NCI-H69 (cell line): ENCODE data around the gene TMEM132E.

Source experiments
- DNase-seq: peaks from one replicate; lab custom pipeline; 2025; lab: John Stamatoyannopoulos, UW

TMEM132E gene

GRCh38 chr17:34634551-34635160 lies 55.3 kb downstream of the TMEM132E start:
- DNase-seq: no peak

- DNase-seq: no peak
These were observed 56.5 kb downstream of the TMEM132E start for GRCh38 chr17:34635876-34636275.

GRCh38 chr17:34637041-34637547 lies 57.7 kb downstream of the TMEM132E start:
- DNase-seq: no peak

GRCh38 chr17:34637548-34638525 lies 58.5 kb downstream of the TMEM132E start:
- DNase-seq: peak; percentile 84

GRCh38 chr17:34638526-34639260 lies 59.3 kb downstream of the TMEM132E start:
- no peak for DNase-seq

- peak; percentile 89 for DNase-seq
These were observed 60.5 kb downstream of the TMEM132E start for GRCh38 chr17:34639706-34640425.

GRCh38 chr17:34641368-34641767 lies 62.0 kb downstream of the TMEM132E start:
- no peak for DNase-seq

GRCh38 chr17:34644941-34645550 lies 65.7 kb downstream of the TMEM132E start:
- peak; percentile 60 for DNase-seq

- DNase-seq: peak; percentile 95
These were observed 66.2 kb downstream of the TMEM132E start for GRCh38 chr17:34645594-34645993.

GRCh38 chr17:34647511-34647910 lies 68.1 kb downstream of the TMEM132E start:
- DNase-seq: no peak

GRCh38 chr17:34650051-34650750 lies 70.8 kb downstream of the TMEM132E start:
- DNase-seq: peak; percentile 8

GRCh38 chr17:34651402-34651811 lies 72.0 kb downstream of the TMEM132E start:
- DNase-seq: no peak

- DNase-seq: no peak
These were observed 72.7 kb downstream of the TMEM132E start for GRCh38 chr17:34652021-34652555.

- no peak for DNase-seq
These were observed 74.1 kb downstream of the TMEM132E start for GRCh38 chr17:34653511-34653910.

GRCh38 chr17:34654276-34654880 lies 75.0 kb downstream of the TMEM132E start:
- no peak for DNase-seq

GRCh38 chr17:34654881-34655276 lies 75.5 kb downstream of the TMEM132E start:
- peak; percentile 25 for DNase-seq

GRCh38 chr17:34656801-34657200 lies 77.4 kb downstream of the TMEM132E start:
- DNase-seq: no peak

GRCh38 chr17:34658811-34659560 lies 79.6 kb downstream of the TMEM132E start:
- no peak for DNase-seq

- peak; percentile 38 for DNase-seq
These were observed 84.3 kb downstream of the TMEM132E start for GRCh38 chr17:34663714-34664113.
